T-helper 17 cell (primary cell): Measurements from ENCODE around the gene TMTC1. TPM values are rescaled to one million over a fixed set of nuclear protein-coding genes. Genes with fewer than 3 reads are reported as not detected.

Experiments
- ATAC-seq: fragments of 150-1000 bp; cut with Tn5 transposase; 2 replicates; pipeline ENCODE4 v1.10.0; 2021; ENCODE audit warnings: mild to moderate bottlenecking, moderate library complexity
- DNase-seq, 3 donors: peaks; one replicate each; pipeline versions ENCODE4 v3.0.0 to v3.0.0-alpha.2; 2020 to 2021
- H3K9me3 ChIP-seq: one replicate; pipeline ENCODE4 v1.7.0; 2013; ENCODE audit warnings: low read length, mild to moderate bottlenecking; ENCODE audit not compliant: control insufficient read depth, poor library complexity, severe bottlenecking
- H3K27ac Mint-ChIP-seq: one replicate; pipeline ENCODE4 v1.8.0; 2022; ENCODE audit warnings: mild to moderate bottlenecking, moderate library complexity, mixed read lengths
- H3K27me3 Mint-ChIP-seq: one replicate; pipeline ENCODE4 v1.8.0; 2022; ENCODE audit warnings: mixed read lengths
- H3K36me3 Mint-ChIP-seq: one replicate; pipeline ENCODE4 v1.8.0; 2022; ENCODE audit warnings: low read depth, mixed read lengths
- H3K4me1 Mint-ChIP-seq: one replicate; pipeline ENCODE4 v1.8.0; 2022; ENCODE audit warnings: mild to moderate bottlenecking, mixed read lengths
- H3K4me3 Mint-ChIP-seq: one replicate; pipeline ENCODE4 v1.8.0; 2022; ENCODE audit warnings: mild to moderate bottlenecking, moderate library complexity, mixed read lengths
- total RNA-seq, 4 donors: library from RNA in 2 of 4; stranded (reverse) in 2 of 4; gene quantifications; one replicate each; pipeline ENCODE4 v1.2.3 and lab custom pipeline; 2022 to 2026

The TMTC1 gene
- total RNA-seq, 2 donors from 2014 or later, result 0.40 TPM; not detected in 1

GRCh38 chr12:29516431-29516875 is 267.3 kb downstream of the TMTC1 start:
- ATAC-seq (no peak), DNase-seq (no peak)
- Mint-ChIP-seq H3K4me1 (peaks cover 4% of the 10 kb centered on the region), H3K36me3 (peaks cover 2% of the 10 kb centered on the region), H3K27ac (no peak overlapping the region), H3K27me3 (peaks cover 21% of the 10 kb centered on the region), H3K4me3 (no peak overlapping the region)
- no peaks in the 10 kb centered on the region for H3K9me3 ChIP-seq

GRCh38 chr12:29510591-29511185 is 273.1 kb downstream of the TMTC1 start:
- no peak overlapping the region for H3K27ac Mint-ChIP-seq
- peaks cover 4% of the 10 kb centered on the region for H3K4me1 Mint-ChIP-seq
- peaks cover 2% of the 10 kb centered on the region for H3K36me3 Mint-ChIP-seq
- H3K9me3 ChIP-seq, result no peaks in the 10 kb centered on the region
- DNase-seq, result no peak
- no peak for ATAC-seq
- H3K27me3 Mint-ChIP-seq, result peaks cover 55% of the 10 kb centered on the region
- H3K4me3 Mint-ChIP-seq, result no peak overlapping the region

DNA sequence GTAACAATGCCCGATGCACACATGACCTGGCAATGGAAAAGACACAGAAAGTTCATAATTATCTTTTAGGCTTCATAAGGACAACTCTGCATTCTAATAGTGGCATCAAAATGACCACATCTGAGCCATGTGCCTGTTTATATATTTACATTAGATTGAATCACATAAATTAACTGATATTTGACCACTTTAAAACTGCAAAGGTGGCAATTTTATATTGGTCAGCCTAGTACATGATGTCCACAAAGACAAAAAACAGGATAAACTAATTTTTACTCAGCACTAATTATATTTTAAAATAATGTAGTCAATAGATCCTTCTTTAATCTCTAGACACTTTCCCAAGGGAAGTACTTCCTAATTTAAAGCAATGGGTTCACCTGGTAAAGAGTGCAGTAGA is 274.2 kb downstream of the TMTC1 start:
- no peak overlapping the region for H3K27ac Mint-ChIP-seq
- ATAC-seq (no peak), DNase-seq (no peak)
- peaks cover 4% of the 10 kb centered on the region for H3K4me1 Mint-ChIP-seq
- no peak overlapping the region for H3K4me3 Mint-ChIP-seq
- peaks cover 46% of the 10 kb centered on the region for H3K27me3 Mint-ChIP-seq
- no peaks in the 10 kb centered on the region for H3K9me3 ChIP-seq
- H3K36me3 Mint-ChIP-seq, result no peaks in the 10 kb centered on the region

GRCh38 chr12:29508949-29509348 is 274.8 kb downstream of the TMTC1 start:
- Mint-ChIP-seq H3K4me1 (peaks cover 3% of the 10 kb centered on the region), H3K36me3 (no peaks in the 10 kb centered on the region), H3K4me3 (no peak overlapping the region), H3K27me3 (peaks cover 49% of the 10 kb centered on the region), H3K27ac (no peak overlapping the region)
- H3K9me3 ChIP-seq, result no peaks in the 10 kb centered on the region
- DNase-seq, result no peak
- ATAC-seq, result no peak

DNA sequence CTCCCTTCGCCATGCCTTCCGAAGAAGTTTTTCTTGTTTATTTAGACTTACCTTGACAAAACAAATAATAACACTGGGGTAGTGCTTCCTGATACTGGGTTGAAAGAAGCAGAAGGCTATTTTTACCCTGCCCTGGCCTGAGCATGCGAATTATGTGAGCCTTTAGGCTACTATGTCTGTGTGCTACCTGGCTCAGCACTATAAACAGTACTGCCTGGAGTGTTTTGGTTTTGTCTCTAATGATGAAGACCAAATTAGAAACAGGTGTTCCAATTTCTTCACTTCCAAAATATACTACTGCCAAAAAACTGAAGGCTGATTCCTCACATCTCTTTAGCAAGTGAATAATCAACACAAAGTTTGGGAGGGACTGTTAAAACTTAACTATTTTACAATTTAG is 278.6 kb downstream of the TMTC1 start:
- Mint-ChIP-seq H3K27ac (no peak overlapping the region), H3K36me3 (no peaks in the 10 kb centered on the region), H3K4me1 (no peaks in the 10 kb centered on the region), H3K4me3 (no peak overlapping the region), H3K27me3 (peaks cover 42% of the 10 kb centered on the region)
- no peak for ATAC-seq
- no peak for DNase-seq
- no peaks in the 10 kb centered on the region for H3K9me3 ChIP-seq

- no peaks in the 10 kb centered on the region for H3K4me1 Mint-ChIP-seq
- no peak overlapping the region for H3K27ac Mint-ChIP-seq
- no peaks in the 10 kb centered on the region for H3K9me3 ChIP-seq
- ATAC-seq (no peak), DNase-seq (no peak)
- peaks cover 38% of the 10 kb centered on the region for H3K27me3 Mint-ChIP-seq
- no peaks in the 10 kb centered on the region for H3K36me3 Mint-ChIP-seq
- no peak overlapping the region for H3K4me3 Mint-ChIP-seq
Observed at GRCh38 chr12:29503283-29503682, 280.5 kb downstream of the TMTC1 start.

- H3K4me3 Mint-ChIP-seq, result no peak overlapping the region
- peaks cover 31% of the 10 kb centered on the region for H3K27me3 Mint-ChIP-seq
- no peaks in the 10 kb centered on the region for H3K36me3 Mint-ChIP-seq
- no peak overlapping the region for H3K27ac Mint-ChIP-seq
- DNase-seq, result no peak
- no peaks in the 10 kb centered on the region for H3K9me3 ChIP-seq
- no peak for ATAC-seq
- no peaks in the 10 kb centered on the region for H3K4me1 Mint-ChIP-seq
Observed at GRCh38 chr12:29499235-29499634, 284.5 kb downstream of the TMTC1 start.

- no peak within 1 kb of the TSS for H3K27ac Mint-ChIP-seq
- H3K9me3 ChIP-seq, result no peaks in the 10 kb centered on the region
- H3K27me3 Mint-ChIP-seq, result peaks cover 23% of the 10 kb centered on the region
- DNase-seq, result no peak
- no peak for ATAC-seq
- H3K36me3 Mint-ChIP-seq, result no peaks in the 10 kb centered on the region
- no peak within 1 kb of the TSS for H3K4me3 Mint-ChIP-seq
- H3K4me1 Mint-ChIP-seq, result no peaks in the 10 kb centered on the region
Observed at GRCh38 chr12:29497588-29497987, 286.2 kb downstream of the TMTC1 start, which contains the start of gene OVCH1. TSS of gene OVCH1 (minus strand) at chr12:29497686. CDS start at chr12:29497686, 0 bp downstream.

DNA sequence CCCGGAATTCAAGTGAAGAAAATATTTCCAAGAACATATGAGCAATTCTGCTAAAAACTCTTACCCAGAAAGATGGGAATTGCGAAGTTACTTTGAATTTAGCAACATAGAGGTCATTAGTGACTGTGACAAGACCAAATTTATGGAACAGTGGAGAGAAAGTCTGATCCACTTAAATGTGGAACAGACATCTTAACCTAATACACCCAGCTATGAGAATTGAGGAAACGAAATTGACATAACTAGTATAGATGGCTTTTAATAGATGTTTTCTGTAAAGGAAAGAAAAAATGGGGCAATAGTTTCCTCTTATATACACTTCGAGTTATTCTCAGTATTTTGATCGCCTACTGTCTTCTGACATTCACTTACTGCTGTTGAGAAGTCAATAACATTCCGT is 290.9 kb downstream of the TMTC1 start:
- no peak overlapping the region for H3K27ac Mint-ChIP-seq
- no peaks in the 10 kb centered on the region for H3K9me3 ChIP-seq
- ATAC-seq, result no peak
- no peak overlapping the region for H3K4me3 Mint-ChIP-seq
- peaks cover 50% of the 10 kb centered on the region for H3K27me3 Mint-ChIP-seq
- H3K4me1 Mint-ChIP-seq, result no peaks in the 10 kb centered on the region
- H3K36me3 Mint-ChIP-seq, result no peaks in the 10 kb centered on the region
- no peak for DNase-seq

- no peaks in the 10 kb centered on the region for H3K4me1 Mint-ChIP-seq
- no peak overlapping the region for H3K27ac Mint-ChIP-seq
- peaks cover 3% of the 10 kb centered on the region for H3K9me3 ChIP-seq
- ATAC-seq, result no peak
- no peak for DNase-seq
- no peaks in the 10 kb centered on the region for H3K36me3 Mint-ChIP-seq
- H3K27me3 Mint-ChIP-seq, result peaks cover 45% of the 10 kb centered on the region
- no peak overlapping the region for H3K4me3 Mint-ChIP-seq
Observed at GRCh38 chr12:29486972-29487371, 296.8 kb downstream of the TMTC1 start.

GRCh38 chr12:29463198-29463597 is 320.5 kb downstream of the TMTC1 start:
- ATAC-seq, result no peak
- DNase-seq, result no peak
- peaks cover 20% of the 10 kb centered on the region for H3K27me3 Mint-ChIP-seq
- H3K36me3 Mint-ChIP-seq, result no peaks in the 10 kb centered on the region
- H3K9me3 ChIP-seq, result no peaks in the 10 kb centered on the region
- H3K27ac Mint-ChIP-seq, result no peak overlapping the region
- H3K4me1 Mint-ChIP-seq, result no peaks in the 10 kb centered on the region
- H3K4me3 Mint-ChIP-seq, result no peak overlapping the region

DNA sequence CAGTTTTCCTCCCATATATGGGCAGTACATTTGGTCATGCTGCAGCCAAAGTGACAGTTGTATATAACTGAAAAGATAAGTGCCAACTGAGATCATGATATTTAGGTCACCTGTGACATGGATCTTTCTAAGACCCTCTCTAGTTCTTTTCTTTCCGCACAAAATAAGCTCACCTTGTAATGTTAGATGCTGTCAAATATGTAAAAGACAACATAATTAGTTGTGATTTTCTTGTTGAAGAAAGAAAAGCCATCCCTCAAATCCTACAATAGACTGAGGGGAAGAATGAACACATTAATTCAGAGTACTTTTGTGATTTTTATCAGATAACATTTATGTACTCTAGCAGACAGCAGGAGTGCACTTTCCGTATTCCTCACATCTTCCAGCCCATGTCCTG is 323.7 kb downstream of the TMTC1 start:
- H3K4me1 Mint-ChIP-seq, result no peaks in the 10 kb centered on the region
- no peak for ATAC-seq
- no peak overlapping the region for H3K27ac Mint-ChIP-seq
- no peaks in the 10 kb centered on the region for H3K36me3 Mint-ChIP-seq
- H3K4me3 Mint-ChIP-seq, result no peak overlapping the region
- H3K9me3 ChIP-seq, result no peaks in the 10 kb centered on the region
- DNase-seq, result no peak
- H3K27me3 Mint-ChIP-seq, result peaks cover 18% of the 10 kb centered on the region

- Mint-ChIP-seq H3K36me3 (no peaks in the 10 kb centered on the region), H3K4me3 (no peak overlapping the region), H3K4me1 (no peaks in the 10 kb centered on the region), H3K27me3 (peaks cover 45% of the 10 kb centered on the region), H3K27ac (no peak overlapping the region)
- no peak for DNase-seq
- ATAC-seq, result no peak
- no peaks in the 10 kb centered on the region for H3K9me3 ChIP-seq
Observed at GRCh38 chr12:29455087-29455486, 328.7 kb downstream of the TMTC1 start.

DNA sequence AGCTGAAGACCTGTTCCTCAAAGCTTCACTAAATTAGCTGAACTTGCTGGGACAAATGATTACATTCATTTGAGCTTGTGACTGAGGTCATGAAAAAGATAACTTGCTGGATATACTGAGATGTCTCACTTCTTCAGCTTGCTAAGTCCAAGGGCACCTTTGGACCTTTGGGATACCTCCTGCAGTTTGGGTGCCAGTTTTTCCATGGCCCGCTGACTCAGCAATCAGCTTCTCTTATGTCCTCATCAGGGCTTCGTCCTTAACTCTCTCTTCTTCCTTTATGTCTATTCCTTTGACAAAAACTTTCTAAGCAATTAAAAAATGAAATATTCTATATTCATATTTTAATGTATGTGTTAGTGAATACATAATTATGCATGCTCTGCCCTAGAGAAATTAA is 331.9 kb downstream of the TMTC1 start:
- H3K9me3 ChIP-seq, result no peaks in the 10 kb centered on the region
- Mint-ChIP-seq H3K36me3 (peaks cover 2% of the 10 kb centered on the region), H3K4me1 (no peaks in the 10 kb centered on the region), H3K4me3 (no peak overlapping the region), H3K27me3 (peaks cover 43% of the 10 kb centered on the region), H3K27ac (no peak overlapping the region)
- ATAC-seq (no peak), DNase-seq (no peak)
